HCT116 (cell line): ENCODE data around the gene TMEM51.

ENCODE experiments used
- CEBPB ChIP-seq: IDR thresholded peaks from 2 replicates; pipeline ENCODE4 v1.6.1; 2012; ENCODE audit warnings: low read depth
- POLR2A ChIP-seq: IDR thresholded peaks from 2 replicates; pipeline ENCODE4 v1.7.0; 2011; ENCODE audit warnings: borderline replicate concordance; ENCODE audit not compliant: insufficient read depth, insufficient read length; ENCODE audit errors: extremely low read depth
- RAD21 ChIP-seq: IDR thresholded peaks from 2 replicates; pipeline ENCODE4 v1.6.1; 2012; ENCODE audit warnings: low read depth, mild to moderate bottlenecking
- TF ChIP-seq, protein P1 (sequence below): IDR thresholded peaks from 2 replicates; pipeline ENCODE4 v1.6.1; 2012; ENCODE audit warnings: low read depth
- TF ChIP-seq, protein P2 (sequence below), 3 experiments: fragments of 200-600 bp in 1 of 3; sonication (generic) in 1 of 3; IDR thresholded peaks in 2 of 3; conservative IDR thresholded peaks in 1 of 3; 2 replicates each; pipeline ENCODE4 v1.5.1; 2012 to 2017; ENCODE audit warnings: low read depth in 2 of 3, low read length in 2 of 3, antibody characterized with exemption in 1 of 3, borderline replicate concordance in 1 of 3, control low read depth in 1 of 3, mild to moderate bottlenecking in 1 of 3, mixed read lengths in 1 of 3, mixed run types in 1 of 3, moderate library complexity in 1 of 3; ENCODE audit not compliant: insufficient read depth in 1 of 3

DNA sequence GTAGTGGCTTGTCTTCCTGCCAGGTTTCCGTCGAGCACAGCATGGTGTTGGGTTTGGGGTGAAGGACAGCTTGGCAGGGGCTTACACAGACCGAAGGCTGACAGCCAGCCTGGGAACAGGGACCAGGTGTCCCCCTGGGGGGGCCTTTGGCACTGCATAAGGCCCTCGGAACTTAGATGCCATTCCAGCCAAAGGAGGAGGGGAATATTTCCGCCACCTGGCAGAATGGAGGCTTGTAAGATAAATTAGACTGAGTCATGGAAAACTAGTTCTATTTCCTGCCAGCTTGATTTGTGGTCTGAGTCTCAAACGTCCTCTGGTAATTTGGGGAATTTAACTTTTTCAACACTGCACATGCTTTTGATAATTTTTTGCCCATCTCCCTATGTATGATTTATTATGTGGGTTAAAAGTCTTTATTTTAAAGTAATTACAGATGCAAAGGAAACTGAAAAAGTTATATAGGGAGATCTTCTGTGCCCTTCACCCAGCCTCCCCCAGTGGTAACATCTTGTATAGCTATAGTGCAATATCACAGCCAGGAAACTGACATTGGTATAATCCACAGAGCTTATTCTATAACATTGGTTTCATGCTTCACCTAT lies 11.5 kb upstream of the TMEM51 start:
- TF ChIP-seq, protein P1, sequence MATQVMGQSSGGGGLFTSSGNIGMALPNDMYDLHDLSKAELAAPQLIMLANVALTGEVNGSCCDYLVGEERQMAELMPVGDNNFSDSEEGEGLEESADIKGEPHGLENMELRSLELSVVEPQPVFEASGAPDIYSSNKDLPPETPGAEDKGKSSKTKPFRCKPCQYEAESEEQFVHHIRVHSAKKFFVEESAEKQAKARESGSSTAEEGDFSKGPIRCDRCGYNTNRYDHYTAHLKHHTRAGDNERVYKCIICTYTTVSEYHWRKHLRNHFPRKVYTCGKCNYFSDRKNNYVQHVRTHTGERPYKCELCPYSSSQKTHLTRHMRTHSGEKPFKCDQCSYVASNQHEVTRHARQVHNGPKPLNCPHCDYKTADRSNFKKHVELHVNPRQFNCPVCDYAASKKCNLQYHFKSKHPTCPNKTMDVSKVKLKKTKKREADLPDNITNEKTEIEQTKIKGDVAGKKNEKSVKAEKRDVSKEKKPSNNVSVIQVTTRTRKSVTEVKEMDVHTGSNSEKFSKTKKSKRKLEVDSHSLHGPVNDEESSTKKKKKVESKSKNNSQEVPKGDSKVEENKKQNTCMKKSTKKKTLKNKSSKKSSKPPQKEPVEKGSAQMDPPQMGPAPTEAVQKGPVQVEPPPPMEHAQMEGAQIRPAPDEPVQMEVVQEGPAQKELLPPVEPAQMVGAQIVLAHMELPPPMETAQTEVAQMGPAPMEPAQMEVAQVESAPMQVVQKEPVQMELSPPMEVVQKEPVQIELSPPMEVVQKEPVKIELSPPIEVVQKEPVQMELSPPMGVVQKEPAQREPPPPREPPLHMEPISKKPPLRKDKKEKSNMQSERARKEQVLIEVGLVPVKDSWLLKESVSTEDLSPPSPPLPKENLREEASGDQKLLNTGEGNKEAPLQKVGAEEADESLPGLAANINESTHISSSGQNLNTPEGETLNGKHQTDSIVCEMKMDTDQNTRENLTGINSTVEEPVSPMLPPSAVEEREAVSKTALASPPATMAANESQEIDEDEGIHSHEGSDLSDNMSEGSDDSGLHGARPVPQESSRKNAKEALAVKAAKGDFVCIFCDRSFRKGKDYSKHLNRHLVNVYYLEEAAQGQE = no peak
- TF ChIP-seq CEBPB (no peak), POLR2A (no peak), RAD21 (no peak)
- TF ChIP-seq, protein P2, sequence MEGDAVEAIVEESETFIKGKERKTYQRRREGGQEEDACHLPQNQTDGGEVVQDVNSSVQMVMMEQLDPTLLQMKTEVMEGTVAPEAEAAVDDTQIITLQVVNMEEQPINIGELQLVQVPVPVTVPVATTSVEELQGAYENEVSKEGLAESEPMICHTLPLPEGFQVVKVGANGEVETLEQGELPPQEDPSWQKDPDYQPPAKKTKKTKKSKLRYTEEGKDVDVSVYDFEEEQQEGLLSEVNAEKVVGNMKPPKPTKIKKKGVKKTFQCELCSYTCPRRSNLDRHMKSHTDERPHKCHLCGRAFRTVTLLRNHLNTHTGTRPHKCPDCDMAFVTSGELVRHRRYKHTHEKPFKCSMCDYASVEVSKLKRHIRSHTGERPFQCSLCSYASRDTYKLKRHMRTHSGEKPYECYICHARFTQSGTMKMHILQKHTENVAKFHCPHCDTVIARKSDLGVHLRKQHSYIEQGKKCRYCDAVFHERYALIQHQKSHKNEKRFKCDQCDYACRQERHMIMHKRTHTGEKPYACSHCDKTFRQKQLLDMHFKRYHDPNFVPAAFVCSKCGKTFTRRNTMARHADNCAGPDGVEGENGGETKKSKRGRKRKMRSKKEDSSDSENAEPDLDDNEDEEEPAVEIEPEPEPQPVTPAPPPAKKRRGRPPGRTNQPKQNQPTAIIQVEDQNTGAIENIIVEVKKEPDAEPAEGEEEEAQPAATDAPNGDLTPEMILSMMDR (IDR thresholded peaks at IDR 0.05 in 2 of 3, conservative IDR thresholded peaks at IDR 0.05 in 1 of 3; ENCODE audit: borderline replicate concordance in 1 of 3, insufficient read depth in 1 of 3, low read depth in 2 of 3, low read length in 2 of 3) = peak in 2 of 3 experiments; percentile 39 to 54; a peak in 4 of 6 replicates
